Erythroblast (primary cell): ENCODE measurements around the gene BRD1.

ENCODE experiments used
- GATA1 ChIP-seq: IDR thresholded peaks from 2 replicates; pipeline ENCODE4 v1.6.1; 2011; ENCODE audit warnings: low read depth, mild to moderate bottlenecking, control low read depth, low read length, moderate library complexity
- POLR2A ChIP-seq: IDR thresholded peaks from 2 replicates; pipeline ENCODE4 v1.6.1; 2011; ENCODE audit warnings: mild to moderate bottlenecking, low read length

- no peak for TF ChIP-seq POLR2A
- TF ChIP-seq GATA1, result no peak
Observed at GRCh38 chr22:49786976-49787706, 40.5 kb downstream of the BRD1 start.
